ENCODE data around the gene AK3. TPM values are rescaled to one million over a fixed set of nuclear protein-coding genes. Genes with fewer than 3 reads are reported as not detected.

Gene AK3
- polyA plus RNA-seq, 1 donor (not counting 4 experiments of a cell fraction or from before 2014, with no cell fraction given) = 45.8 TPM

- Histone ChIP-seq H3K9me1 (ENCODE audit: control insufficient read depth, extremely low read depth, insufficient read depth, low read length) (no peaks in the 10 kb centered on the region), H3K79me2 (ENCODE audit: control insufficient read depth, insufficient read depth, low read length) (peaks cover under 1% of the 10 kb centered on the region), H3K27ac (ENCODE audit: control insufficient read depth, insufficient read depth, low read length) (no peak overlapping the region), H2AFZ (ENCODE audit: control insufficient read depth, low read length) (no peak overlapping the region), H3K9ac (ENCODE audit: control insufficient read depth, extremely low read depth, insufficient read depth, low read length) (no peak overlapping the region), H3K36me3 (ENCODE audit: control insufficient read depth in 2 of 2, extremely low read depth in 1 of 2, insufficient read depth in 2 of 2, low read length in 2 of 2) (no peaks in the 10 kb centered on the region), H3K4me1 (ENCODE audit: control insufficient read depth, extremely low read depth, insufficient read depth, low read length) (peaks cover 15% of the 10 kb centered on the region), H3K4me2 (ENCODE audit: control insufficient read depth, extremely low read depth, insufficient read depth, low read depth, low read length) (no peak overlapping the region), H3K9me3 (ENCODE audit: control insufficient read depth, low read depth, low read length) (no peaks in the 10 kb centered on the region), H4K20me1 (ENCODE audit: control insufficient read depth, extremely low read depth, insufficient read depth, low read length) (no peaks in the 10 kb centered on the region), H3K4me3 (ENCODE audit: control insufficient read depth in 2 of 3, extremely low read depth in 1 of 3, insufficient read depth in 2 of 3, low read depth in 1 of 3, low read length in 3 of 3) (no peak overlapping the region), H3K27me3 (ENCODE audit: control insufficient read depth, extremely low read depth, insufficient read depth, low read length) (no peaks in the 10 kb centered on the region)
- dilution Hi-C loops (cut with MboI; ENCODE audit: extremely low pct_ligation_motif_present, low sequenced_read_pairs) = no loop called here
- no peak for DNase-seq (ENCODE audit: low read depth, low spot score)
- FAIRE-seq = no peak
- TF ChIP-seq CTCF (optimal IDR thresholded peaks at IDR 0.05 in 1 of 3, IDR thresholded peaks at IDR 0.05 in 1 of 3, conservative IDR thresholded peaks at IDR 0.05 in 1 of 3; ENCODE audit: extremely low read depth in 1 of 3, insufficient read depth in 2 of 3, low read length in 3 of 3) (no peak), EZH2 (IDR thresholded peaks at IDR 0.05; ENCODE audit: low read length) (no peak)
Observed at GRCh38 chr9:4787876-4788275, 46.9 kb upstream of the AK3 start.

- Histone ChIP-seq H3K9ac (ENCODE audit: control insufficient read depth, extremely low read depth, insufficient read depth, low read length) (no peak overlapping the region), H3K4me2 (ENCODE audit: control insufficient read depth, extremely low read depth, insufficient read depth, low read depth, low read length) (no peak overlapping the region), H3K27me3 (ENCODE audit: control insufficient read depth, extremely low read depth, insufficient read depth, low read length) (no peaks in the 10 kb centered on the region), H4K20me1 (ENCODE audit: control insufficient read depth, extremely low read depth, insufficient read depth, low read length) (no peaks in the 10 kb centered on the region), H2AFZ (ENCODE audit: control insufficient read depth, low read length) (no peak overlapping the region), H3K27ac (ENCODE audit: control insufficient read depth, insufficient read depth, low read length) (no peak overlapping the region), H3K4me1 (ENCODE audit: control insufficient read depth, extremely low read depth, insufficient read depth, low read length) (peaks cover 16% of the 10 kb centered on the region), H3K36me3 (ENCODE audit: control insufficient read depth in 2 of 2, extremely low read depth in 1 of 2, insufficient read depth in 2 of 2, low read length in 2 of 2) (no peaks in the 10 kb centered on the region), H3K9me3 (ENCODE audit: control insufficient read depth, low read depth, low read length) (no peaks in the 10 kb centered on the region), H3K4me3 (ENCODE audit: control insufficient read depth in 2 of 3, extremely low read depth in 1 of 3, insufficient read depth in 2 of 3, low read depth in 1 of 3, low read length in 3 of 3) (no peak overlapping the region), H3K79me2 (ENCODE audit: control insufficient read depth, insufficient read depth, low read length) (no peaks in the 10 kb centered on the region), H3K9me1 (ENCODE audit: control insufficient read depth, extremely low read depth, insufficient read depth, low read length) (no peaks in the 10 kb centered on the region)
- dilution Hi-C loops (cut with MboI; ENCODE audit: extremely low pct_ligation_motif_present, low sequenced_read_pairs) = no loop called here
- TF ChIP-seq CTCF (optimal IDR thresholded peaks at IDR 0.05 in 1 of 3, IDR thresholded peaks at IDR 0.05 in 1 of 3, conservative IDR thresholded peaks at IDR 0.05 in 1 of 3; ENCODE audit: extremely low read depth in 1 of 3, insufficient read depth in 2 of 3, low read length in 3 of 3) (no peak), EZH2 (IDR thresholded peaks at IDR 0.05; ENCODE audit: low read length) (no peak)
- DNase-seq (ENCODE audit: low read depth, low spot score) (no peak), FAIRE-seq (no peak)
Observed at GRCh38 chr9:4786599-4786998, 45.6 kb upstream of the AK3 start.
